ENCODE data around the gene TEX22.

Gene TEX22

GRCh38 chr14:105366386-105367074 lies 31.8 kb upstream of the TEX22 start:
- in situ Hi-C loops (cut with HindIII; ENCODE audit: low sequenced_read_pairs) = no loop called here
- no peak for TF ChIP-seq CTCF (IDR thresholded peaks at IDR 0.05; ENCODE audit: low read depth, low read length)
- DNase-seq (ENCODE audit: low read depth, low spot score) = no peak
- no peak overlapping the region for H3K4me3 ChIP-seq (ENCODE audit: low read depth, low read length)

- in situ Hi-C loops (cut with HindIII; ENCODE audit: low sequenced_read_pairs) = no loop called here
Measured at GRCh38 chr14:105367116-105368031, 31.0 kb upstream of the TEX22 start.

GRCh38 chr14:105368032-105368417 lies 30.3 kb upstream of the TEX22 start:
- H3K4me3 ChIP-seq (ENCODE audit: low read depth, low read length) = no peak overlapping the region
- in situ Hi-C loops (cut with HindIII; ENCODE audit: low sequenced_read_pairs) = no loop called here
- TF ChIP-seq CTCF (IDR thresholded peaks at IDR 0.05; ENCODE audit: low read depth, low read length) = no peak
- no peak for DNase-seq (ENCODE audit: low read depth, low spot score)

More at GRCh38 chr14:105367116-105368031, 31.0 kb upstream of the TEX22 start:
- no peak overlapping the region for H3K4me3 ChIP-seq (ENCODE audit: low read depth, low read length)
- DNase-seq (ENCODE audit: low read depth, low spot score) = no peak
- TF ChIP-seq CTCF (IDR thresholded peaks at IDR 0.05; ENCODE audit: low read depth, low read length) = no peak

DNA sequence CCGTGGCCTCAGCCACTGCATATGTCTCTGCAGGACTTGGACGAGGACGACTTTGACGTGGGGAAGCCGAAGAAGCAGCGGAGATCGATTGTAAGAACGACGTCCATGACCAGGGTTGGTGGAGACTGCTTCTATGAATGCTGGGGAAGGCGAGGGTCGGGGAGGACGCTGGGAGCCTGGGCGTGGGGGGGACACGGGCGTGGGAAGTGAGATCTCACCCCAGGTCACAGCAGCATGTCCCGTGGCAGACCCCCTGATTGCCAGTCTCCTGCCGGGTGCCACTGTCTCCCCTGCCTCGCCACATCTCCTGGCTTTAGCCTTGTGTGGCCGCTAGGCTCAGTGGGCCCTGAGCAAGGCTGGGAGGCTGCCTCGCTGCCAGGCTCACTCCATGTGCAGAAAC lies 29.9 kb upstream of the TEX22 start:
- H3K4me3 ChIP-seq (ENCODE audit: low read depth, low read length) = no peak overlapping the region
- TF ChIP-seq CTCF (IDR thresholded peaks at IDR 0.05; ENCODE audit: low read depth, low read length) = no peak
- in situ Hi-C loops (cut with HindIII; ENCODE audit: low sequenced_read_pairs) = no loop called here
- DNase-seq (ENCODE audit: low read depth, low spot score) = no peak

GRCh38 chr14:105368910-105369652 lies 29.3 kb upstream of the TEX22 start:
- DNase-seq (ENCODE audit: low read depth, low spot score) = no peak
- no peak overlapping the region for H3K4me3 ChIP-seq (ENCODE audit: low read depth, low read length)
- in situ Hi-C loops (cut with HindIII; ENCODE audit: low sequenced_read_pairs) = no loop called here
- TF ChIP-seq CTCF (IDR thresholded peaks at IDR 0.05; ENCODE audit: low read depth, low read length) = no peak

- no peak overlapping the region for H3K4me3 ChIP-seq (ENCODE audit: low read depth, low read length)
- no peak for TF ChIP-seq CTCF (IDR thresholded peaks at IDR 0.05; ENCODE audit: low read depth, low read length)
- in situ Hi-C loops (cut with HindIII; ENCODE audit: low sequenced_read_pairs) = no loop called here
- no peak for DNase-seq (ENCODE audit: low read depth, low spot score)
Measured at GRCh38 chr14:105369653-105370040, 28.7 kb upstream of the TEX22 start.
